SK-N-SH (cell line): ENCODE measurements around the gene DZIP3.
"Not testable (repeated sequence)": the region's sequence is repeated elsewhere in the genome, so short reads cannot be mapped to it uniquely, and the experiment has no call there.

Experiments
- CTCF ChIP-seq: fragments of 200-600 bp; sonication (generic); IDR thresholded peaks from 2 replicates; pipeline ENCODE4 v1.6.1; 2017; ENCODE audit warnings: antibody characterized with exemption, mild to moderate bottlenecking, moderate library complexity
- EP300 ChIP-seq, 2 experiments: IDR thresholded peaks; 2 replicates each; pipeline versions ENCODE4 v1.4.0 to v1.6.1; 2012; ENCODE audit warnings: borderline replicate concordance in 1 of 2, low read depth in 1 of 2, low read length in 1 of 2
- EZH2phosphoT487 ChIP-seq: fragments of 200-600 bp; sonication (generic); IDR thresholded peaks from 2 replicates; pipeline ENCODE4 v1.6.1; 2017; ENCODE audit warnings: low read depth, mixed run types, mild to moderate bottlenecking, antibody characterized with exemption, moderate library complexity, borderline replicate concordance
- FOSL2 ChIP-seq: IDR thresholded peaks from 2 replicates; pipeline ENCODE4 v1.4.0; 2012; ENCODE audit warnings: low read depth, mild to moderate bottlenecking, moderate library complexity, borderline replicate concordance
- MXI1 ChIP-seq: IDR thresholded peaks from 2 replicates; pipeline ENCODE4 v1.6.1; 2012; ENCODE audit warnings: mild to moderate bottlenecking, low read depth, low read length, improper control_type of control experiment
- NRF1 ChIP-seq: IDR thresholded peaks from 2 replicates; pipeline ENCODE4 v1.6.1; 2012; ENCODE audit warnings: low read depth, mild to moderate bottlenecking, low read length
- RAD21 ChIP-seq: IDR thresholded peaks from 2 replicates; pipeline ENCODE4 v1.6.1; 2012; ENCODE audit warnings: mild to moderate bottlenecking, low read length
- REST ChIP-seq: IDR thresholded peaks from 2 replicates; pipeline ENCODE4 v1.6.1; 2012; ENCODE audit warnings: mild to moderate bottlenecking, low read depth, low read length, moderate library complexity
- RFX5 ChIP-seq: IDR thresholded peaks from 2 replicates; pipeline ENCODE4 v1.6.1; 2012; ENCODE audit warnings: mild to moderate bottlenecking, improper control_type of control experiment, low read length
- SIN3A ChIP-seq: IDR thresholded peaks from 2 replicates; pipeline ENCODE4 v1.6.1; 2012; ENCODE audit warnings: low read depth, mild to moderate bottlenecking, low read length, moderate library complexity, borderline replicate concordance
- SMC3 ChIP-seq: IDR thresholded peaks from 2 replicates; pipeline ENCODE4 v1.6.1; 2012; ENCODE audit warnings: low read depth, low read length, improper control_type of control experiment
- TEAD4 ChIP-seq: IDR thresholded peaks from 2 replicates; pipeline ENCODE4 v1.4.0; 2012; ENCODE audit warnings: mild to moderate bottlenecking, borderline replicate concordance; ENCODE audit not compliant: insufficient read depth
- TF ChIP-seq, protein P1 (sequence below): fragments of 150-350 bp; IDR thresholded peaks from 2 replicates; pipeline ENCODE4 v1.6.1; 2017; ENCODE audit warnings: antibody characterized with exemption, low read length, low read depth, borderline replicate concordance

GRCh38 chr3:108692286-108692685 is 102.8 kb downstream of the DZIP3 start:
- not testable (repeated sequence) for TF ChIP-seq RFX5; CTCF; NRF1; SIN3A; EZH2phosphoT487; FOSL2; RAD21; EP300 (IDR thresholded peaks at IDR 0.05; ENCODE audit: borderline replicate concordance in 1 of 2, low read depth in 1 of 2, low read length in 1 of 2); REST; MXI1; SMC3; TEAD4
- TF ChIP-seq, protein P1, sequence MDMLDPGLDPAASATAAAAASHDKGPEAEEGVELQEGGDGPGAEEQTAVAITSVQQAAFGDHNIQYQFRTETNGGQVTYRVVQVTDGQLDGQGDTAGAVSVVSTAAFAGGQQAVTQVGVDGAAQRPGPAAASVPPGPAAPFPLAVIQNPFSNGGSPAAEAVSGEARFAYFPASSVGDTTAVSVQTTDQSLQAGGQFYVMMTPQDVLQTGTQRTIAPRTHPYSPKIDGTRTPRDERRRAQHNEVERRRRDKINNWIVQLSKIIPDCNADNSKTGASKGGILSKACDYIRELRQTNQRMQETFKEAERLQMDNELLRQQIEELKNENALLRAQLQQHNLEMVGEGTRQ = not testable (repeated sequence)
